ENCODE results near the gene UQCR10. TPM values are rescaled to one million over a fixed set of nuclear protein-coding genes. Genes with fewer than 3 reads are reported as not detected.

The UQCR10 gene
- total RNA-seq, 1 donor from 2014 or later, result 77.4 TPM

- no peaks in the 10 kb centered on the region for H3K27me3 Mint-ChIP-seq (ENCODE audit: unreplicated experiment)
- H3K4me3 Mint-ChIP-seq (ENCODE audit: unreplicated experiment), result no peak overlapping the region
- no peak for TF ChIP-seq CTCF (IDR thresholded peaks at IDR 0.05)
- H3K27ac Mint-ChIP-seq (ENCODE audit: unreplicated experiment), result no peak overlapping the region
- no peak for DNase-seq (ENCODE audit: extremely low spot score, unreplicated experiment)
- H3K4me1 Mint-ChIP-seq (ENCODE audit: unreplicated experiment), result no peaks in the 10 kb centered on the region
- H3K36me3 Mint-ChIP-seq (ENCODE audit: unreplicated experiment), result peaks cover 10% of the 10 kb centered on the region
- H3K9me3 Mint-ChIP-seq (ENCODE audit: unreplicated experiment), result no peaks in the 10 kb centered on the region
Measured at GRCh38 chr22:29732883-29733282, 34.3 kb upstream of the UQCR10 start.

GRCh38 chr22:29733362-29734201, 33.6 kb upstream of the UQCR10 start:
- Mint-ChIP-seq H3K27ac (ENCODE audit: unreplicated experiment) (no peak overlapping the region), H3K4me1 (ENCODE audit: unreplicated experiment) (no peaks in the 10 kb centered on the region), H3K36me3 (ENCODE audit: unreplicated experiment) (peaks cover 11% of the 10 kb centered on the region), H3K9me3 (ENCODE audit: unreplicated experiment) (no peaks in the 10 kb centered on the region), H3K27me3 (ENCODE audit: unreplicated experiment) (no peaks in the 10 kb centered on the region), H3K4me3 (ENCODE audit: unreplicated experiment) (no peak overlapping the region)
- no peak for DNase-seq (ENCODE audit: extremely low spot score, unreplicated experiment)
- no peak for TF ChIP-seq CTCF (IDR thresholded peaks at IDR 0.05)

- DNase-seq (ENCODE audit: extremely low spot score, unreplicated experiment), result no peak
- H3K9me3 Mint-ChIP-seq (ENCODE audit: unreplicated experiment), result no peaks in the 10 kb centered on the region
- no peak overlapping the region for H3K4me3 Mint-ChIP-seq (ENCODE audit: unreplicated experiment)
- no peak overlapping the region for H3K27ac Mint-ChIP-seq (ENCODE audit: unreplicated experiment)
- TF ChIP-seq CTCF (IDR thresholded peaks at IDR 0.05), result no peak
- H3K27me3 Mint-ChIP-seq (ENCODE audit: unreplicated experiment), result no peaks in the 10 kb centered on the region
- no peaks in the 10 kb centered on the region for H3K4me1 Mint-ChIP-seq (ENCODE audit: unreplicated experiment)
- H3K36me3 Mint-ChIP-seq (ENCODE audit: unreplicated experiment), result peaks cover 11% of the 10 kb centered on the region
Measured at GRCh38 chr22:29734406-29734805, 32.8 kb upstream of the UQCR10 start.

- Mint-ChIP-seq H3K4me1 (ENCODE audit: unreplicated experiment) (no peaks in the 10 kb centered on the region), H3K4me3 (ENCODE audit: unreplicated experiment) (no peak overlapping the region), H3K27me3 (ENCODE audit: unreplicated experiment) (no peaks in the 10 kb centered on the region), H3K27ac (ENCODE audit: unreplicated experiment) (no peak overlapping the region), H3K9me3 (ENCODE audit: unreplicated experiment) (no peaks in the 10 kb centered on the region), H3K36me3 (ENCODE audit: unreplicated experiment) (peaks cover 11% of the 10 kb centered on the region)
- no peak for DNase-seq (ENCODE audit: extremely low spot score, unreplicated experiment)
- TF ChIP-seq CTCF (IDR thresholded peaks at IDR 0.05), result no peak
Measured at GRCh38 chr22:29734838-29735237, 32.3 kb upstream of the UQCR10 start.

- no peak for TF ChIP-seq CTCF (IDR thresholded peaks at IDR 0.05)
- no peaks in the 10 kb centered on the region for H3K9me3 Mint-ChIP-seq (ENCODE audit: unreplicated experiment)
- H3K4me1 Mint-ChIP-seq (ENCODE audit: unreplicated experiment), result no peaks in the 10 kb centered on the region
- no peak overlapping the region for H3K27ac Mint-ChIP-seq (ENCODE audit: unreplicated experiment)
- DNase-seq (ENCODE audit: extremely low spot score, unreplicated experiment), result no peak
- no peaks in the 10 kb centered on the region for H3K27me3 Mint-ChIP-seq (ENCODE audit: unreplicated experiment)
- H3K4me3 Mint-ChIP-seq (ENCODE audit: unreplicated experiment), result no peak overlapping the region
- peaks cover 11% of the 10 kb centered on the region for H3K36me3 Mint-ChIP-seq (ENCODE audit: unreplicated experiment)
Measured at GRCh38 chr22:29735416-29735815, 31.8 kb upstream of the UQCR10 start.
